Measurements from ENCODE around the gene PALMD. TPM values are rescaled to one million over a fixed set of nuclear protein-coding genes. Genes with fewer than 3 reads are reported as not detected.

Gene PALMD
- polyA plus RNA-seq, 4 donors = 1.7 to 25.9 (median 3.5) TPM

GRCh38 chr1:99657213-99658030 is 11.5 kb downstream of the PALMD start:
- no peak for DNase-seq (ENCODE audit: low read depth in 4 of 4, low spot score in 3 of 4)

- no peak for DNase-seq (ENCODE audit: low read depth in 4 of 4, low spot score in 3 of 4)
Observed at GRCh38 chr1:99658031-99658290, 12.0 kb downstream of the PALMD start.

DNA sequence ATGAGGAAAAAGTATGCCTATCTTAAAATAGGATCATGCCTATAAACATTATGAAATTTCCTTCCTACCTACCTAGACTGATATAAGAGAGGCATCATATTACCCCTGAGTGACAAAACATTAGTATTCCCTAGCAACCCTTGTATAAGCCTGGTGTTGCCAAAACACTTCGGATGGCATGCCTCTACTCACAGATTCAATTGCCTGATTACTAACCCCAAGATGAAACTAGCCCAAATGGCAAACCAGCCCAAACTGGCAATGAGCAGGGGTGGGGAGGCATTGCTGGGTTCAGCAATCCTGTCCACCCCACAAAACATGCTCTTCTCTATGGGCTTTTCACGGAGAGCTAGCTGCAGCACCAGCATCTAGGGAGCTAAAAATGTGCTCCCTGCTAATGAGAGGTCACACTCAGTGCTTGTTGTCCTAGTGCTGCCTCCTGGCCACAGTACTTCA is 13.9 kb downstream of the PALMD start:
- no peak for DNase-seq (ENCODE audit: low read depth in 4 of 4, low spot score in 3 of 4)

DNA sequence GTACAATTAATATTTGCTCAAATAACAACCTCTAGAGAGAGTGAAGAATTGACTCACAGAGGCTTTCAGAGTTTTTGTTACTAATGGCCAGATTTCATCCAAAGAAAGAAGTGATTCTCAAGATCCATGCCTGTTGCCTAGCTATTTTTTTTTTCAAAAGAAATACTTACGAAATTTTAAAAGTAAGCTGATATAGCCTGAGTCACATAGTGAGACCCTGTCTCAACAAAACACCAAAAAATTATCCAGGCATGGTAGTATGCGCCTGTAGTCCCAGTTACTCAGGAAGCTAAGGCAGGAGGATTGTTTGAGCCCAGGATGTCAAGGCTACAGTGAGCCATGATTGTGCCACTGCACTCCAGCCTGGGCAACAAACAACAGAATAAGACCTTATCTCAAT is 14.6 kb downstream of the PALMD start:
- no peak for DNase-seq (ENCODE audit: low read depth in 4 of 4, low spot score in 3 of 4)

DNA sequence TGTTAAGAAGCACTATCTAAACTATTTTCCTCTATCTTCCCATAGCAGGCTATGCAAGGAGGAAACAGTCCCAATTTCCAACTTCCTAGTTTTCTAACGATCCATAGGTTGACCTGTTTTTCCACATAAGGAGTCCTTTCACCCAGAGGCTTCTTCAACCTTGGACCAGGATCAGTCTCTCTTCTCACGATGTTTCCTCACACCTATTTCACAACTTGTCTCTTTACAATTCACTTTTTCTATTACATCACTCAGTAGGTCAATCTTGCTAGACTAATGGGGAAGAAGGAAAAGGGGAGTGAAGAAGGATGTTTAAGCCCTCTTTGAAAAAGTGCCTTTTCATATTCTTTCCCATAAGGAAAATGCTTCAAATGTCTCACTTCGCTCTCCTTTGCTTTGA is 15.9 kb downstream of the PALMD start:
- no peak for DNase-seq (ENCODE audit: low read depth in 4 of 4, low spot score in 3 of 4)

DNA sequence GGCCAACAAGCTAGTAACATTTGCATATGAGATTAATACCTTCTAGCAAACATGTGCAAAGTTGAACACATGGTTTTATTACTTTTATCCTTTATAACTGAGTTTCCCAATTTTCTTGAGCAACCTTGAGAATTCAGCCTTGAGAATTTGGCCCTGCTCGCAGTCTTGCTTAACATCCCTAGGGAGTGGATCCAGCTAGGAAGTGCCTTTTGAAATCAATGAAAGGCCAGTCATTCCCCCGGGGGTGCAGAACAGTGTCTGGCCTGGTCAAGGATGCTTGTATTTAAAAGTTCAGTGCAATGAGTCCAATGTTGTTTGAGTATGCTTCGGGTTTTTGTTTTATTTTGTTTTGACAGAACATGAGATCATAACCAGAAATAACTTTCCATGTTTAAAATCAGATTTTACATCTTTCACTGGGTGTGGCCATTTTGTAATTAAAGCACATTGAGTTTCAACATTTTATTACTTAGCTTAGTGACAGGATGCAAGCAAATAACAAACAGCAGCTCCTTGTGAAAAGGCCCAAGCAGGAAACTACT is 16.7 kb downstream of the PALMD start:
- DNase-seq (ENCODE audit: low read depth in 4 of 4, low spot score in 3 of 4) = no peak

GRCh38 chr1:99663501-99663900 is 17.6 kb downstream of the PALMD start:
- no peak for DNase-seq (ENCODE audit: low read depth in 4 of 4, low spot score in 3 of 4)

- DNase-seq (ENCODE audit: low read depth in 4 of 4, low spot score in 3 of 4) = no peak
Observed at GRCh38 chr1:99665212-99665611, 19.3 kb downstream of the PALMD start.

DNA sequence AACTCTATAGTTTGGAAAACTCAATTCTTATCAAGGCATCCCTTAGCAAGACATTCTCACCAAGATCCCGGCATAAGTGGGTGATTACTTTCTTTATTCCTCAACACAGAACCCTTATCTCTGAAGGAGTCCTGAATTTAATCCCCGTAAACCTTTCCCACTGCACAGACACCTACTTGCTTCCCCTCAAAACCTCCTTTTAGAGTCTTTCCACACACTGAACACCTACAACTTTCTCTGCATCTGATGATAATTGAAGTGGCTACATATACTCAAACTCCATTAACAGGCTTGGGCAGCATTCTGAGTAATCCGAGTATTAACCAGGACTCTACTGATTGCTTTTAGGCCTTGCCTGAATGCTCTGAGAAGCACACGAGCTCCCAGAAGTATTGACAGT is 23.5 kb downstream of the PALMD start:
- no peak for DNase-seq (ENCODE audit: low read depth in 4 of 4, low spot score in 3 of 4)

- DNase-seq (ENCODE audit: low read depth in 4 of 4, low spot score in 3 of 4) = no peak
Observed at GRCh38 chr1:99669821-99670220, 23.9 kb downstream of the PALMD start.

DNA sequence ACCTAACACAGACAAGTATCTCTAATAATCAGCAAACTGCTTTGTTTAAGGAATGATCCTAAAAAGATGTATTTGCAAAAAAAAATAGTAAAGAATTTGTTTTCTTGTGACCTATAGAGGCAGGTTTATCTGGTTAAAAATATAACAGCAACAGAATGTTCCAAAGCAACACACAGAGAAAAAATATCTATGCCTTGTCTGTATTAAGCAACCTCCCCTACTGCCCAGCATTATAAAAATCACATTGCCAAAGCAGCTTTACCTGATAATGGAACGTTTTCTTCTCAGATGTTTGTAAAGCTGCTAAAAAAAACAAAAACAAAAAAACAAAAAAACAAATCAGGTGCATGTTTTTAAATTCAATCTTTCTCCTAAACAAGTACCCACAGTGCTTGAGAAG is 24.7 kb downstream of the PALMD start:
- no peak for DNase-seq (ENCODE audit: low read depth in 4 of 4, low spot score in 3 of 4)

GRCh38 chr1:99672038-99672437 is 26.1 kb downstream of the PALMD start:
- DNase-seq (ENCODE audit: low read depth in 4 of 4, low spot score in 3 of 4) = no peak

DNA sequence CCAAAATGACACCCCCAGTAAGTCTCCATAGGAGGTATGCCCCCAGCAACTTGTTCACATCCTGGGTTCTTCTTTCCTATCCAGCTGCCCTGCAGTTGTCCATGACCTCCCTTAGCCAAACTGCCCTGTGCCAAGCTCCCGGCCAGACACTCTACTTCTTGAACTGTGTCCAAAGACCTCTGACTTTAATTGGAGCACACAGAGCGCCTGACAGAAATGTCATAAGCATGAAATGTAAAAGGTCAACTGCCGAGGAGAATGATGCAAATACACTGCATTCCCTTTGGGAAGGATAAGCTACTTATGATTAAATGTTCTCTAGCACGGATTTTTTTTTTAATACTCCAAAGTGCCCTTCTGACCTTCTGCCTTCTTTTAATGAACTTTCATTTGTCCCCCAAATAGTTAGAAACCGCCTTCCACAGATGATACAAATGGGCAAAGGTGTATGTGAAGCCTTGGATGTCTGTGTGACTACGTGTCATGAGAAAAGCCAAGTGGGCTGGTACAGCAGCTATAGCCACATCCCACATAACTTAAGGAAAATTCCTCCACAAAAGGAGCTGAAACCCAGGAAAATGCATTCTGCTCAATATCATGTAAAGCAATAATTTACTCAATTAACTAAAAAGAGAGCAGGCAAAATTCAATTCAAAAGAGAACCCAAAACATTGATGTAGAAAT is 26.8 kb downstream of the PALMD start:
- no peak for DNase-seq (ENCODE audit: low read depth in 4 of 4, low spot score in 3 of 4)

DNA sequence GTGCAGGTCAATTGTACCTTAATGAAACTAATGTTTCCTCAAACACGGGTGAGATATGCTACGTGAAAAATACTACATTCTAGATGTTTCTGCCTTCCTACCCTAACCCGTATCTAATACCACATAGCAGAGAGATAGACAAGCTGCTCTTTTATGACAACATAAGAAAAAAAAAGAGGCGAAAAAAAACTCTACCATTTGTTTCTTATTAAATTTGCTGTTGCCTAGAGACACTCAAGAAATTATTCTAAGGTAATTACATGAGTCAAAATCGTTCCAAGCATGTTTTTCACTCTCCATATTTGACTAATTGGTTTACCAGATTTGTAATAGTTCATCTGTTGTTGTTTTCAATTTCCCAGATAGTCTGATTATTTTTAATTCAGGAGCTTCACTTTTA is 27.4 kb downstream of the PALMD start:
- no peak for DNase-seq (ENCODE audit: low read depth in 4 of 4, low spot score in 3 of 4)

DNA sequence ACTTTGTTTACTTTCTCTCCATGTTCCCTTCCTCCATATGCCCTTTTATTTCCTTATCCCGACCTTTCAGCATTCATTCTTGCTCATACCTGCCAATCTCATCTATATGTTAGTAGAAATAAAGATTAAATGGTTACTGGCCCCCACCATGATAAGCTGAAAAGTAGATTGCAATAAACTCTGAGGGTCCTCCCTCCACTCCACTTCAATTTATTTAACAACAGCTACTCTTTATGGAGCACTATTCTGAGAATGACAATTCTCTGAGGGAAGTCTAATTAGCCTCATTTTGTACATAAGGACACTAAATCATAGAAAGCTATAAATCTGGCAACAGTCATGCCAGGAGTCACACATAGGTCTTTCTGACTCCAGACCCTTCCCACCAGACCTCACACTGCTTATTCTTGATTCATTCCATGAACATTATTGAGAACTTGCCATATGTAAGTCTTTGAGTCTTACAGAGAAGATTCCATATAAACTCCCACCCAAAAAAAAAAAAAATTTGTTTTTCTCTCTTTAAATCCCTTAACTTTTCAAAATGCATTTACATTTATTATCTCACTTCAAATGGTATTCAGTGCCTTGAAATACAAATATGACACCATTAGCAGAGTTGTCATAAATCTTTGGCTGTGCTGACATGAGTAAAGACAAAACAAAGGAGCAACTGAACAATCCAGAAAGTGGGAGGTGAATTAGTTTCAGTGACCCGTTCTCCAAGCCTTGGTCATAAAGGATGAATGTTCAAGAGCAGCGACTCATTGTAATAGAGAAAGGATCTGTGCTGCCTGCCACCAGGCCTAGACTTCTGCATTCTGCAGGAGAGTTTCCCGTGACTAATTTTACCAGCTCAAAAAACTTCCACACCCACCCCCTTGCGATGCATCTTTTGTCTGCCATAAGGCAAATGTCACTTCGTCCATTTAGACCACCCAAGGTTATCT is 28.5 kb downstream of the PALMD start:
- DNase-seq (ENCODE audit: low read depth in 4 of 4, low spot score in 3 of 4) = peak in 1 of 4 donors; percentile 25

GRCh38 chr1:99675292-99675691 is 29.4 kb downstream of the PALMD start:
- no peak for DNase-seq (ENCODE audit: low read depth in 4 of 4, low spot score in 3 of 4)

GRCh38 chr1:99675994-99676393 is 30.1 kb downstream of the PALMD start:
- no peak for DNase-seq (ENCODE audit: low read depth in 4 of 4, low spot score in 3 of 4)

DNA sequence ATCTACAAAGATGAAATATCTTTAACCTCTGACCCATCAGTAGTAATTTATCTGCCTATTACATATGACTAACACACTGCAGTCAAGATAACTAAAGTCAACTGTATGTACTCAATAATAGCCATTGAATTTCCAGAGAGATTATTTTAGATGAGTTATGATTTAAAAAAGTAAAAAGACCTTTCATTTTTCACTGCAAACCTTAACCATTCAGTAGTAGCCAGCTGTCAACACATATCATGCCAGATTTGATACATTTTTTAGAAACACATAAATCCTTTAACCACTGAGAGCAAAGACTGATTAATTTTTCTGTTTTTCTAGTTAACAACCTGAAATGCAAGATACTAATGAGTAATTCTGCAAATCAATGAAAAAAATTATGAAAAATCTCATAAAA is 31.0 kb downstream of the PALMD start:
- DNase-seq (ENCODE audit: low read depth in 4 of 4, low spot score in 3 of 4) = no peak

DNA sequence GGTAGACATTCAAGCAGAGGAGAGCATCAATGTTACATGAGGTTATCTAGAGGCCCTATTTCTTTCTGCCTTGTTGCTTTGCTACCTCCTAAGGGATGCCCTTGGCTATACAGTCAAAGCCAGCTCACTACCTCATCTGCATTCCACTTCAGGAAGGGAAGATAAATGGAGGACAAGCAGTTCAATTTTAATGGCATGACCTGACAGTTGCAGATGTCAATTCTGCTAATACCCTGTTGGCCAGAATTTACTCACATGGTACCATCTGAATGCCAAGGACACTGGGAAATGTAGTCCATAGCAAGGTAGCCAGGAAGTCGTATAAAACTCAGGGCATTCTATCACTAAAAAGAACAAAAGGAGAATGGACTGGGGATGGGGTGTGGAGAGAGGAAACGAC is 31.5 kb downstream of the PALMD start:
- no peak for DNase-seq (ENCODE audit: low read depth in 4 of 4, low spot score in 3 of 4)

DNA sequence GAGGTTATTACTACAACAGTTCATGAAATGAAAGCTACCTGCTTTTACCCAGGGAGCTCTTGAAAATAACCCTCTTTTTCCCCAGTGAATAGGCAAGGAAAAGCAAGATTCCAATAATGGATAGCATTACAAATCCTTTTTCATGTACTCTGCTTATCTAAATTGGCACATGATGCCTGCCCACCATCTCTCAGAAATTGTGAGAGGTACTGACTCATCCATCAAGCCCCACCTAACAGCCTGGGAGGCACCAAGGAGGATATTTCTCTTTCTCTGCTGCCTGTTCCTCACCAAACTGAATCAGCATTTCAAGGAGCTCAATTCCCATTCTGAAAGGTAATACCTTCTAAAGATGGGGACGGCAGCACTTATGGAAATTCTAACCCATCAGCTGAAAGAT is 34.4 kb downstream of the PALMD start:
- no peak for DNase-seq (ENCODE audit: low read depth in 4 of 4, low spot score in 3 of 4)

- DNase-seq (ENCODE audit: low read depth in 4 of 4, low spot score in 3 of 4) = no peak
Observed at GRCh38 chr1:99681583-99681982, 35.7 kb downstream of the PALMD start.
